Measurements from ENCODE around the gene FGF7.

The FGF7 gene

DNA sequence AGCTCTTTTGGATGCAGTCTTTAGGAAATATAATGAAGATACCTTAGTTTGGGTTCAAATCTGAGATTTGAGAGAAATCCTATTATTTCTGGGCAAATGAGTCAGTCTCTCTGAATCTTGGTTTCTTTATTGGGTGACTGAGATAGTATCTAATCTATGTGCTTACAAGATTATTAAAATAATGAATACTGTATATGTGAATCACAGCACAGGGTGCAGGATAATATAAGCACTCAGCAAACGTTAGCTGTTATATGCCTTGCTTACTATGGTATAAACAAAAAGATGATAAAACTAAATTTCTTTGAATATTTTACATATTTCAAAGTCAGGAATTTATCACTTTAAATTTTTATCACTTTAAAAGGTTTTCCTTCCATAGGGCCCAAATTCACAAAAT is 29.6 kb downstream of the FGF7 start:
- Histone ChIP-seq H3K27ac (no peak overlapping the region), H3K36me3 (ENCODE audit: insufficient read depth, low read length) (no peaks in the 10 kb centered on the region), H3K4me3 (no peak overlapping the region), H3K9me3 (ENCODE audit: low read depth, low read length) (no peaks in the 10 kb centered on the region), H3K9ac (ENCODE audit: insufficient read length) (no peak overlapping the region)
- no peak for DNase-seq (ENCODE audit: low read depth, low spot score)
- TF ChIP-seq EZH2 (IDR thresholded peaks at IDR 0.05) = no peak
- no peak for TF ChIP-seq POLR2AphosphoS5 (IDR thresholded peaks at IDR 0.05; ENCODE audit: borderline replicate concordance, low read depth, low read length)
- TF ChIP-seq FOXP2 (optimal IDR thresholded peaks at IDR 0.05; ENCODE audit: control extremely low read depth, extremely low read length, insufficient read depth) = no peak

DNA sequence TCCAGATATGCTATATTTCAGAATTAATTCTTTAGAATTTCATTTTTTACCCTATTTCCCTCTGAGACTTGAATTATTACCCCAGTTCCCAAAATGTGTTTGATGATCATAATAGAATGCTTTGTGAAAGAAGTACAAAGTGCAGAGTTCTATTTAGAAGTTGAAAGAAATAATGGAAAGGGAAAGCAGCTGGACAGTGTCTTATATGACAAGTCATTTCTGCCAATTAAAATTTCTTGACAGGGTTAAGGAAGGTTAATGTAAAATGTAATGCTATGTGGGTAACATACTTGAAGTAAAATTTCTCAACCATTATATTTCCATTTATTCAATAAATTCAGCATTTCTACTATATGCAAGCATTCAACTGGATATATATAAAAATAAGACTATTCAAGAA is 33.1 kb downstream of the FGF7 start:
- H3K27ac ChIP-seq = no peak overlapping the region
- no peak for DNase-seq (ENCODE audit: low read depth, low spot score)
- H3K9me3 ChIP-seq (ENCODE audit: low read depth, low read length) = no peaks in the 10 kb centered on the region
- TF ChIP-seq FOXP2 (optimal IDR thresholded peaks at IDR 0.05; ENCODE audit: control extremely low read depth, extremely low read length, insufficient read depth) (no peak), POLR2AphosphoS5 (IDR thresholded peaks at IDR 0.05; ENCODE audit: borderline replicate concordance, low read depth, low read length) (no peak), EZH2 (IDR thresholded peaks at IDR 0.05) (no peak)
- H3K4me3 ChIP-seq = no peak overlapping the region
- no peak overlapping the region for H3K9ac ChIP-seq (ENCODE audit: insufficient read length)
- no peaks in the 10 kb centered on the region for H3K36me3 ChIP-seq (ENCODE audit: insufficient read depth, low read length)

DNA sequence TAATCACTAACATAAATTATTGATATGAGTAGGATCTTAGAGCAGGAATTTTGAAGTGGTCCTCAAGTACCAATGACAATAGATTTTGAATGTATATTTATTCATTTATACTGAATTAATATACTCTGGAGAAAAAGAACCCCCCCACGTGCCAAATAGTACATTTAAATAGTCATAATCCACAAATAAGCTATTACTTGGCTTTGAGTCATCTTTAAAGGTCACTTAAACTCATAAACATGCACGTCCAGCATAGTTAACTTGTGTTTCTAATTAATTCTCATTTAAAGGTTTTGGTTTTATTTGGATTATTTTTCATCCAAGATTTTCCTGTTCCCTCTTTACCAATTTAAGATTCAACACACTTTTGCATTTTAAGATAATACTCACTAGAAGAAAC is 35.1 kb downstream of the FGF7 start:
- no peak overlapping the region for H3K27ac ChIP-seq
- H3K36me3 ChIP-seq (ENCODE audit: insufficient read depth, low read length) = no peaks in the 10 kb centered on the region
- no peak for TF ChIP-seq FOXP2 (optimal IDR thresholded peaks at IDR 0.05; ENCODE audit: control extremely low read depth, extremely low read length, insufficient read depth)
- no peak for TF ChIP-seq POLR2AphosphoS5 (IDR thresholded peaks at IDR 0.05; ENCODE audit: borderline replicate concordance, low read depth, low read length)
- TF ChIP-seq EZH2 (IDR thresholded peaks at IDR 0.05) = no peak
- no peaks in the 10 kb centered on the region for H3K9me3 ChIP-seq (ENCODE audit: low read depth, low read length)
- no peak overlapping the region for H3K4me3 ChIP-seq
- no peak for DNase-seq (ENCODE audit: low read depth, low spot score)
- no peak overlapping the region for H3K9ac ChIP-seq (ENCODE audit: insufficient read length)

DNA sequence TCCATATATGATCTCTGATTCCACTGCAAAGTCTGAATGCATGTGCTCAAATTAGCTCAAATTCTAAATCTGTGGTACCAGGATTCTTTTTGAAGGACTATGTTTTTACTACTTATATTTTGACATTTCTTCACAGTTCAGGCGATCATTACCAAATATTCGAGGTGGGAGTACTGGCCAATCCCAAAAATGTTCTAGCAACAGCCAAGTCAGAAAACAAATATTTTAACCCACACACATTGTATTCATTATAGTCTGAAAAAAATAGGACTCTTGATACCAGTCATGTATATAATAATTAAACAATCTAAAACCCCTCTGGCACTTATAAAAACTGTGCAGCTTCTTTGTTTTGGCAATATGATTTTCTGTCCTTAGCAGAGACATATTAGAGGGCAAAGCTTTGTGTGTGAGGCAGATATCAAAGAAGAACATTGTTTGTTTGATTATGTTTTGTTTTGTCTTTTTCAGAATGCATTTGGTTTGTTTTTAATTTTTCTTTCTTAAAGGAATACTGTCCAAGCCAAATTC is 37.4 kb downstream of the FGF7 start:
- H3K27ac ChIP-seq = no peak overlapping the region
- H3K4me3 ChIP-seq = no peak overlapping the region
- H3K9me3 ChIP-seq (ENCODE audit: low read depth, low read length) = no peaks in the 10 kb centered on the region
- TF ChIP-seq EZH2 (IDR thresholded peaks at IDR 0.05) (no peak), POLR2AphosphoS5 (IDR thresholded peaks at IDR 0.05; ENCODE audit: borderline replicate concordance, low read depth, low read length) (no peak), FOXP2 (optimal IDR thresholded peaks at IDR 0.05; ENCODE audit: control extremely low read depth, extremely low read length, insufficient read depth) (no peak)
- no peaks in the 10 kb centered on the region for H3K36me3 ChIP-seq (ENCODE audit: insufficient read depth, low read length)
- no peak overlapping the region for H3K9ac ChIP-seq (ENCODE audit: insufficient read length)
- no peak for DNase-seq (ENCODE audit: low read depth, low spot score)

DNA sequence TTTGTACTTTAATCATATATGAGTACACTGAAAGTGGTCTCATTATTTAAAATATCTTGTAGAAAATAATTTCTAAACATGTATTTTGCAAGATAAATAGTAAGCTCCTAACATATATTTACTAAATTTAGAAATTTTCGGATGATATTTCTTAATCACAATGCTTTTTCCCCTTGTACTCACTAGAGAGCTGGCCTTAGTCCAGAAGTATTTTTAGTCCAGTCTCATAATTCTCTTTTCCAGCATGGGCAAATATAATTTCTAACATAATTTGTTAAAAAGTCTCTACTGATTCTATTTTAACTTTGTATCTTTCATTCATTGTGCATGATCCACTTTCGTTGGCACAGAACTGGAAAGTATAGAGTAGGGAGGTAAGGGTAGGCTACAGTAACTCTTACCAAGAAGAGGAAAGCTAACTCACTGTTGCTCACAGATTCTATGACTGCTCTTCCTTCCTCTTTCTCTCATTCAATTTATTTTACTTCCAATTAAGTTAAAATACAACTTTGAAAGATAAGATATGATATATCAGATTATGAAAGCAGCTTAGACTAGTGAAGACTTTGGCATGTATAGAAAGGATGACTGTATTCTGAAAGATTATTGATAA is 39.3 kb downstream of the FGF7 start:
- no peak for DNase-seq (ENCODE audit: low read depth, low spot score)
- TF ChIP-seq EZH2 (IDR thresholded peaks at IDR 0.05) (no peak), FOXP2 (optimal IDR thresholded peaks at IDR 0.05; ENCODE audit: control extremely low read depth, extremely low read length, insufficient read depth) (no peak)
- Histone ChIP-seq H3K4me3 (no peak overlapping the region), H3K36me3 (ENCODE audit: insufficient read depth, low read length) (no peaks in the 10 kb centered on the region), H3K9me3 (ENCODE audit: low read depth, low read length) (no peaks in the 10 kb centered on the region), H3K9ac (ENCODE audit: insufficient read length) (no peak overlapping the region), H3K27ac (no peak overlapping the region)

DNA sequence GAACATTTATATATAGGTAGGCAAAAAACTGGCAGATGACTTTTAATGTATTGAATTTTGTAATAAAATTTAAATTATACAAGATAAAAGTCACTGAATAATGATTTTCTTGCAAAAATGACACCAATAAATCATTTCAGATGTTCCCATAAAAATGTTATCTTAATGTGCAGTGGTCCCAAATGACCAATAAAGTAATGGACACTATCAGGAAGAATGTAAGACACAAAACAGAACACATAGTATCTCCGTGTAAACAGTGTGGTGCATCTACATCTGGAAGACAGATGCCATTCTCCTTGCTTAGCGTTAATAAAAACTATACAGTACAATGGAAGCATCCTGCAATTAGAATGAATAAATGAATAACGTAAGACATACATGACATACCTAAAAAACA is 41.5 kb downstream of the FGF7 start:
- Histone ChIP-seq H3K4me3 (no peak overlapping the region), H3K9ac (ENCODE audit: insufficient read length) (no peak overlapping the region), H3K36me3 (ENCODE audit: insufficient read depth, low read length) (no peaks in the 10 kb centered on the region), H3K9me3 (ENCODE audit: low read depth, low read length) (no peaks in the 10 kb centered on the region), H3K27ac (no peak overlapping the region)
- DNase-seq (ENCODE audit: low read depth, low spot score) = no peak
- no peak for TF ChIP-seq EZH2 (IDR thresholded peaks at IDR 0.05)
- TF ChIP-seq POLR2AphosphoS5 (IDR thresholded peaks at IDR 0.05; ENCODE audit: borderline replicate concordance, low read depth, low read length) = no peak
- TF ChIP-seq FOXP2 (optimal IDR thresholded peaks at IDR 0.05; ENCODE audit: control extremely low read depth, extremely low read length, insufficient read depth) = no peak

DNA sequence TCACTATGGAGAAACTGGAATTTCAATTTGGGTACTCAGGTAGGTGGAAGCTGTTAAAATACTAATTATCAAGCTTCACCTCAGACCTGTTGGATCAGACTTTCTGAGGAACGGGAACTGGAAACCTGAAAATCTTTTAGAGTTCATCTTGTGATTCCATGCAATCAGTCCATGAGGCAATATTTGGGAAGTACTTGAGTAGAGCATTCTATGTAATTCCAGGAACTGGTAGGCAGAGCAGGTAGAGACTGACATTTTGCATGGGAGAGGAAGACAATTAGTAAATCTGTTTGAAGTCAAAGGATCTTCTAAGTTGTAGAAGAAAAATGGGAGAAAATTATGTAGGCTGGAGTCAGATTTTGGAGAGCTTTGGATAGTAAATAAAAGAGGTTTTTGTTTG is 43.1 kb downstream of the FGF7 start:
- Histone ChIP-seq H3K9ac (ENCODE audit: insufficient read length) (no peak overlapping the region), H3K9me3 (ENCODE audit: low read depth, low read length) (no peaks in the 10 kb centered on the region), H3K36me3 (ENCODE audit: insufficient read depth, low read length) (no peaks in the 10 kb centered on the region), H3K27ac (no peak overlapping the region), H3K4me3 (no peak overlapping the region)
- DNase-seq (ENCODE audit: low read depth, low spot score) = no peak
- TF ChIP-seq POLR2AphosphoS5 (IDR thresholded peaks at IDR 0.05; ENCODE audit: borderline replicate concordance, low read depth, low read length) (no peak), FOXP2 (optimal IDR thresholded peaks at IDR 0.05; ENCODE audit: control extremely low read depth, extremely low read length, insufficient read depth) (no peak), EZH2 (IDR thresholded peaks at IDR 0.05) (no peak)

DNA sequence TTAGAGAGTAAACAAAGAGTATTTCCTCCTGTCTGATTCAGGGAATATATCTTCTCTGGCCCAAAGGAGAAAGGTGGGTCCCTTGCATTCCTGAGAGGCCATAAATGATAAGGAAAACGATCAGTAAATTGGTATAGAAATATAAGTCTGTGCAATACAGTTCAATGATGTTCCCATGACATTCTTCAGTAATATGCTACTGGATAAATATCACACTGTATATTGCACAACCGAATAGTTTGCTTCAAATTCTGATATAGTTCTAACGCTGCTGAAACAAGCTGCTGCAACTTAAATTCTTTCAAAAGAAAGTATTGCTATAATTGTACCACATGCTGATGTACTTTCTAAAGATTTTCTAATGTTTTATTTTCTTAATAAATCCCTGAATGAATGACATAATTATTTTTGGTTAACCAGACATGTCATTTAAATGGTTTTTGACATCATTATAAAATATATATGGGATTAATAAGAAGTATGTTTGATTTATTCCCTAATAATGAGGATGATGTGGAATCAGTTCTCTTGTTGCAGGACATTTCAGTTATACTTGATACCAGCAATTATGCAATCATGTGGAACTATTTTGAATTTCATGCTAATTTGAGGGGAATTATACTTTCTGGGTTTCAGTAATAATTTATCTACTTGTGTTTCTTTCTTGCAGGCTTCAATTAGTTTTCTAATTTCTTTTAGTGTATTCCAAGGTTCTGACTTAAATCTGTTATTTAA is 44.9 kb downstream of the FGF7 start:
- no peaks in the 10 kb centered on the region for H3K36me3 ChIP-seq (ENCODE audit: insufficient read depth, low read length)
- H3K9me3 ChIP-seq (ENCODE audit: low read depth, low read length) = no peaks in the 10 kb centered on the region
- TF ChIP-seq POLR2AphosphoS5 (IDR thresholded peaks at IDR 0.05; ENCODE audit: borderline replicate concordance, low read depth, low read length) (no peak), EZH2 (IDR thresholded peaks at IDR 0.05) (no peak), FOXP2 (optimal IDR thresholded peaks at IDR 0.05; ENCODE audit: control extremely low read depth, extremely low read length, insufficient read depth) (no peak)
- no peak overlapping the region for H3K27ac ChIP-seq
- no peak overlapping the region for H3K4me3 ChIP-seq
- no peak overlapping the region for H3K9ac ChIP-seq (ENCODE audit: insufficient read length)
- peak; percentile 8 for DNase-seq (ENCODE audit: low read depth, low spot score)
